Right ventricle myocardium inferior (tissue), 1 donor: ENCODE data around the gene CDKN2B-AS1. TPM values are rescaled to one million over a fixed set of nuclear protein-coding genes. Genes with fewer than 3 reads are reported as not detected.

Source experiments
- ATAC-seq: fragments of 200-7000 bp; cut with Tn5 transposase; one replicate; pipeline ENCODE4 v1.9.1; 2020; ENCODE audit warnings: mild to moderate bottlenecking, moderate library complexity
- DNase-seq: peaks from one replicate; pipeline ENCODE4 v3.0.0; 2021; ENCODE audit errors: missing footprints
- intact Hi-C: fragments of 100-400 bp; cut with DNase I; formaldehyde crosslinking; loops from one replicate; pipeline ENCODE4 v1.11.0; 2022
- total RNA-seq: library from RNA; stranded (reverse); fragmentation: NEBNext Ultra II Directional; extraction: Animal tissue kit (Norgen Biotek cat#: 25700); gene quantifications from one replicate; pipeline ENCODE4 v1.2.1, GENCODE V29; 2021
- donor health status: DM: no; HTN: yes; CAD: no; lungs with severe emphysema.

Gene CDKN2B-AS1
- total RNA-seq, 1 donor from 2014 or later, result not detected

DNA sequence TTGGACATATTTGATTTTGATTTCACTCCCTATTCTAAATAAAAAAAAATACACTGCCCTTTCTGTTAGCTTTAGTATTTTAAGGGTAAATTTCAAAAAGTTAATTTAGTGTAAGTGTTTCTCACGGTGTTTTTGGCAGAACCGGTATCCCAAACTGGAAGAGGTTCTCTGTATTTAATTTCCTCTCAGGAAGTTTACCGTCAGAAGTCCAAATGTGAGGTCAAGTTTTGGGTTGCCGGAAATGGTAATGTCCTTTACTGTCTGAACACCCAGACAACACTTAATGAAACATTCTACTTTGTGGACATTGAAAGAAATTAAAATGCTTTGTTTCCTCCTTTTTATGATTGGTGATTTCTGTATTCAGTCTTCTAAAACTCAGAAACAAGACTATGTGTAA is 163.2 kb downstream of the CDKN2B-AS1 start:
- ATAC-seq, result no peak
- no peak for DNase-seq
- intact Hi-C loops, result no loop called here

GRCh38 chr9:22158271-22158670 is 163.7 kb downstream of the CDKN2B-AS1 start:
- intact Hi-C loops, result no loop called here
- DNase-seq (no peak), ATAC-seq (no peak)

DNA sequence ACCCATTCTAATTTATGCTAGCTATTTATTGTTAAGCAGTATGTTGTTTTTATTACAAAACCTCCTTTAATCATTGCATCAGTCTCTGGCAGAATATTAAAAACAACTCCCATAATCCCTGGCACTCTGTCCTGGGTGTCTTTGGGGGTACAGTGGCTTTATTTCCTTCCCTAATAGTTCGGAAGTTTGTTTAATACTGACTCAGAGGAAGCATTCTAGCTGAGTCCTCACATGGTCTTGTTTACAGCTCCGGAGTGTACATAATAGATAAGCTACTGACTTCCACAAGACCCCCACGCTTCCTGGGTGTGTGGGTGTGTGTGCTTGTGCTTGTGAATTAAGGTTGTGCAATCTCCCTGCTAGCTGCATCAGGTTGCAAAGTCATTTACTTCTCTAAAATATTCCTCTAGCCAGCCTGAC is 164.3 kb downstream of the CDKN2B-AS1 start:
- ATAC-seq (peak; percentile 90), DNase-seq (peak; percentile 69)
- intact Hi-C loops, result no loop called here

DNA sequence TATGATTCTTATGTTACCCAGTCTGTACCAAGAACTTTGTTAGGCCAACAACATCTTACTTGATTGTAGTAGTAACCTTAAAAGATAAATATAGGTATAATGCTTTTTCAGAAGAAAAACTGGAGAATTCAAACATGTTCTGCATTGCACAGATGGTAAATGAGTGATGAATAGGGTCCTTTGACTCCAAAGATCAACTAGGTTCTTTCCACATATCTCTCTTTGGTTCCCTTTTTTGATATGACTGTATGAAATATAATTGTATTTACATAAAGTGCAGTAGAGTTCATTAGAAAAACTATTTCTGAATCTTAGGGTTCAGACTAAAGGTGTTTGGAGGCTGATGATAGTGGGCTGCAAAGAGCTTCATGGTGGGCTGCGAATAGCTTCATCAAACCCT is 165.0 kb downstream of the CDKN2B-AS1 start:
- intact Hi-C loops, result no loop called here
- no peak for ATAC-seq
- no peak for DNase-seq

GRCh38 chr9:22160221-22160620 is 165.6 kb downstream of the CDKN2B-AS1 start:
- intact Hi-C loops, result no loop called here
- DNase-seq, result no peak
- no peak for ATAC-seq

GRCh38 chr9:22165144-22165543 is 170.6 kb downstream of the CDKN2B-AS1 start:
- DNase-seq, result no peak
- no peak for ATAC-seq
- intact Hi-C loops, result no loop called here

- DNase-seq (no peak), ATAC-seq (no peak)
- intact Hi-C loops, result no loop called here
Observed at GRCh38 chr9:22169243-22169642, 174.7 kb downstream of the CDKN2B-AS1 start.

DNA sequence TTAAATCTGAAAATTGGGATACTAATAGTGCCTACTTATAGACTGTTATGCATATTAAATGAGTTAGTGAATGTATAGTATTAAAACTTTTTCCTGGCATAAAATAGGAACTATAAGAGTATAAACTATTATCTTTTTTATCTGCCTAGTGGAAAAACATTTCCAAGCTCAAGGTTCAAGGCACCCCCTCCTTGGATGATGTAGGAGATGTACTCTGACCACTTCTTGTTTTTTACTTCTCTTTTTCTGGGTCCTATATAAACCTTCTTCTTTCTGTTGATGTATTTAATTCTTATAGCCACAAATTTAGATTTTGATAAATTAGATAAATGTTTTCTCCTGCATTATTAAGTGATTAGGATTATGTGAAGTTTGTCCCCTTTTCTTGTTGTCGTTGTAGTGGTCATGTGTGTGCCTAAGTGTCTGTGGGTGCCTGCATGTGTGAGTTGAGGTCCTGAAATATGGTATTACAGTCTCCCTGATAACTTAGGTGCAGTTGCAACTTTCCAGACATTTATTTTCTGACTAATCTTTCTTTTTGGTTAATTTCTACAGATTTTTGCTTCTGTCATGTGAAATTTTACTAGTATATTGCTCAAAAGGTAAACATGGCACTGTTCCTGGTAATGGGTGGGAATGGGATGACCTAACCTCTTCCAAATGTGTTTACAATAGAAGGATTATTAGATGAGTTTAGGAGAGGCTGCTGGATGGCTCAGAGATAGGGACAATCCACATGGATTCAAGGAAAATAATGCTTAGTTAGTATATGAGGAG is 175.3 kb downstream of the CDKN2B-AS1 start:
- intact Hi-C loops, result no loop called here
- DNase-seq (no peak), ATAC-seq (no peak)

Other genes starting within 250 kb of the CDKN2B-AS1 start
- 20.4 TPM for gene MTAP, start 192.2 kb upstream of the CDKN2B-AS1 start, total RNA-seq
- gene CDKN2A, start 399 bp upstream of the CDKN2B-AS1 start, total RNA-seq, result 0.49 TPM
- 3.0 TPM for gene CDKN2B, start 14.5 kb downstream of the CDKN2B-AS1 start, total RNA-seq